ENCODE data around the gene SFRP4.

Gene SFRP4

DNA sequence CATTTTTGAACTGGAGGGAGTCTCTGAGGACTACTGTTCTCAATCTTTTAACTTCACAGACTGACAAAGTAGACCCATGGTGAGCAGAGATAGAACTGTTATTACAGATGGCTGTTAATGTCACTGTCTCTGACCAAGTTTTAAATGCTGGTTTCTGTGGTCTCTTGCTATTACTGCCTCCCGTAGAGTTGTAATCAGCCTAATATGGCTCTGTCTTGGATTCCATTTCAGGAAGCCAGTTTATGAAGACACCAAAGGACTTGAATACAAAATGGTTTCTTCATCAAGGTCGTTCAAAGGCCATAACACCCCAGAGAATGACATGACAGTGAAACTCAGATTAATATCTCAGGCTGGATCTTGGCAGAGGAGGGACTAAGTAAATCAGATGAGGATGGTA, 3.9 kb downstream of the SFRP4 start:
- Histone ChIP-seq H3K4me2 (ENCODE audit: low read length) (no peak overlapping the region), H3K27me3 (ENCODE audit: control insufficient read depth, low read length) (0 out of 2 replicates have a peak, but pooled peaks cover 6% of the 10 kb centered on the region), H3K79me2 (ENCODE audit: control insufficient read depth, low read length) (no peaks in the 10 kb centered on the region), H3K36me3 (ENCODE audit: control insufficient read depth, low read length) (no peaks in the 10 kb centered on the region), H3K9me2 (replicated peaks; ENCODE audit: control insufficient read depth, low read length) (no peaks in the 10 kb centered on the region), H3K4me3 (ENCODE audit: low read length) (no peak overlapping the region), H3K27ac (ENCODE audit: low read depth, low read length) (no peak overlapping the region), H3F3A (ENCODE audit: control insufficient read depth, insufficient read depth) (no peaks in the 10 kb centered on the region), H3K4me1 (ENCODE audit: control insufficient read depth, low read length) (no peaks in the 10 kb centered on the region), H4K20me1 (ENCODE audit: control insufficient read depth, insufficient read depth, low read depth, low read length) (no peaks in the 10 kb centered on the region), H3K9me3 (ENCODE audit: control insufficient read depth, insufficient read depth, low read length) (no peaks in the 10 kb centered on the region)
- TF ChIP-seq, protein P1, sequence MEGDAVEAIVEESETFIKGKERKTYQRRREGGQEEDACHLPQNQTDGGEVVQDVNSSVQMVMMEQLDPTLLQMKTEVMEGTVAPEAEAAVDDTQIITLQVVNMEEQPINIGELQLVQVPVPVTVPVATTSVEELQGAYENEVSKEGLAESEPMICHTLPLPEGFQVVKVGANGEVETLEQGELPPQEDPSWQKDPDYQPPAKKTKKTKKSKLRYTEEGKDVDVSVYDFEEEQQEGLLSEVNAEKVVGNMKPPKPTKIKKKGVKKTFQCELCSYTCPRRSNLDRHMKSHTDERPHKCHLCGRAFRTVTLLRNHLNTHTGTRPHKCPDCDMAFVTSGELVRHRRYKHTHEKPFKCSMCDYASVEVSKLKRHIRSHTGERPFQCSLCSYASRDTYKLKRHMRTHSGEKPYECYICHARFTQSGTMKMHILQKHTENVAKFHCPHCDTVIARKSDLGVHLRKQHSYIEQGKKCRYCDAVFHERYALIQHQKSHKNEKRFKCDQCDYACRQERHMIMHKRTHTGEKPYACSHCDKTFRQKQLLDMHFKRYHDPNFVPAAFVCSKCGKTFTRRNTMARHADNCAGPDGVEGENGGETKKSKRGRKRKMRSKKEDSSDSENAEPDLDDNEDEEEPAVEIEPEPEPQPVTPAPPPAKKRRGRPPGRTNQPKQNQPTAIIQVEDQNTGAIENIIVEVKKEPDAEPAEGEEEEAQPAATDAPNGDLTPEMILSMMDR (IDR thresholded peaks at IDR 0.05; ENCODE audit: low read depth, low read length, poor library complexity, severe bottlenecking): no peak
- no peak for TF ChIP-seq EZH2phosphoT487 (IDR thresholded peaks at IDR 0.05; ENCODE audit: borderline replicate concordance, low read length)

DNA sequence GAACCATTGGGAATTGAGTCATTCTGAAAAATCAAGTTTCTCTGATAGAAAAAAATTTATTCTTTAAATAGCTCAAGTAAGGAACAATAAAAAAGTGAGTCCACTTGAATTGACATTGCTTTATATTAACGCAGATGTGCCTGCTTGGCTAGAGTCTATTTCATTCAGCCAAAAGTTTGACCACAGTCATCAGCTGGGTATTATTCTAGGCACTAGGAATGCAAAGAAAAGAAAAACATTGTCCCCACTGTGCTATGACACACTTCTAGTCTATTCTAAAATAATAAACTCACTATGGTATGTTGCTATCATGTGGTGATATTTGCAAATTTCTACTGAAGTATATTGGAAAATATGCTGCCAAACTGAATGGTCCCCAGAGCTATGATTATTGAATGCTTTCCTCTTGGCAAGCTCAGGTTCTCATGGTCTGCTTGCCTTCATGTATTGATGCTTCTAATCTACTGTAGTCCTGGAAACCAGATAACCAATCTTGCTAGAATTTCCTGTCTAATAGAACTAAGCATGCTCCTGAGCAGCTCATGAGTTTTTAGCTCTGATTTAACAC, 8.3 kb downstream of the SFRP4 start:
- Histone ChIP-seq H3K79me2 (ENCODE audit: control insufficient read depth, low read length) (no peaks in the 10 kb centered on the region), H3F3A (ENCODE audit: control insufficient read depth, insufficient read depth) (no peaks in the 10 kb centered on the region), H3K4me1 (ENCODE audit: control insufficient read depth, low read length) (no peaks in the 10 kb centered on the region), H3K27me3 (ENCODE audit: control insufficient read depth, low read length) (0 out of 2 replicates have a peak, but pooled peaks cover 4% of the 10 kb centered on the region), H4K20me1 (ENCODE audit: control insufficient read depth, insufficient read depth, low read depth, low read length) (no peaks in the 10 kb centered on the region), H3K36me3 (ENCODE audit: control insufficient read depth, low read length) (no peaks in the 10 kb centered on the region), H3K9me2 (replicated peaks; ENCODE audit: control insufficient read depth, low read length) (no peaks in the 10 kb centered on the region), H3K4me3 (ENCODE audit: low read length) (no peak overlapping the region), H3K4me2 (ENCODE audit: low read length) (no peak overlapping the region), H3K9me3 (ENCODE audit: control insufficient read depth, insufficient read depth, low read length) (no peaks in the 10 kb centered on the region), H3K27ac (ENCODE audit: low read depth, low read length) (no peak overlapping the region)
- TF ChIP-seq EZH2phosphoT487 (IDR thresholded peaks at IDR 0.05; ENCODE audit: borderline replicate concordance, low read length): no peak
- TF ChIP-seq, protein P1 (IDR thresholded peaks at IDR 0.05; ENCODE audit: low read depth, low read length, poor library complexity, severe bottlenecking): no peak

DNA sequence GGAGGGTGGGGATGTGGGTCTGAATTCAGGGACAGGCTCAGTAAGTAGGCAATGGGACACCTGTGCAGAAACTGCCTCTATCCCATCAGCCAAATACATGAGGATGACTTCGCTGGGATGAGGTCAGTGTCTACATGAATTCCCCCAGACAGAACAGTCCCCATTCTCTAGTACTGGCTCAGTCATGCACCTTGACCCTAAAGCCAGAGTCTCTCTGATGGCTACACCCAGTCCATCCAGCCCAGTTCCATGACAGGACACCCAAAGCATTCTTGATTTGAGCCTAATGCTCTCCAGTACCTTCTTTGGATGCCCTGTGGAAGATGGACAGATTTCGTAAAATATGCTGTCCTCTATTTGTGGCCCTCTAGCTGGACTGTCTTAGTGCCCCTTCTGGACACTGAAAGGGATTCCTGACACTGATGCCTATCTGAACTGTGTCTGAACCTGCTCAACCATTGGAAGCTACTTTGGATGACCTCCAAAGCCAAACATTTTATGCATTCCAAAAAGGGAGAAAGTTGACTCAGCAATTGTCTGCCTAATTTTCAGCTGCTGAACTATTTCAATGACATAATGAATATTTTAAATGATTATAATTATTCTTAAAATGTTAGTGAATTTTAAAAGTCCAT, 14.6 kb downstream of the SFRP4 start:
- no peak for TF ChIP-seq EZH2phosphoT487 (IDR thresholded peaks at IDR 0.05; ENCODE audit: borderline replicate concordance, low read length)
- TF ChIP-seq, protein P1 (IDR thresholded peaks at IDR 0.05; ENCODE audit: low read depth, low read length, poor library complexity, severe bottlenecking): no peak
- Histone ChIP-seq H3K36me3 (ENCODE audit: control insufficient read depth, low read length) (no peaks in the 10 kb centered on the region), H3F3A (ENCODE audit: control insufficient read depth, insufficient read depth) (no peaks in the 10 kb centered on the region), H3K4me2 (ENCODE audit: low read length) (no peak overlapping the region), H3K9me2 (replicated peaks; ENCODE audit: control insufficient read depth, low read length) (no peaks in the 10 kb centered on the region), H3K4me1 (ENCODE audit: control insufficient read depth, low read length) (no peaks in the 10 kb centered on the region), H3K4me3 (ENCODE audit: low read length) (no peak overlapping the region), H3K9me3 (ENCODE audit: control insufficient read depth, insufficient read depth, low read length) (no peaks in the 10 kb centered on the region), H3K27me3 (ENCODE audit: control insufficient read depth, low read length) (0 out of 2 replicates have a peak, but pooled peaks cover 6% of the 10 kb centered on the region), H3K27ac (ENCODE audit: low read depth, low read length) (no peak overlapping the region), H4K20me1 (ENCODE audit: control insufficient read depth, insufficient read depth, low read depth, low read length) (no peaks in the 10 kb centered on the region), H3K79me2 (ENCODE audit: control insufficient read depth, low read length) (no peaks in the 10 kb centered on the region)

All from DOHH2 (cell line).